ENCODE results near the gene CRBN.

The CRBN gene

DNA sequence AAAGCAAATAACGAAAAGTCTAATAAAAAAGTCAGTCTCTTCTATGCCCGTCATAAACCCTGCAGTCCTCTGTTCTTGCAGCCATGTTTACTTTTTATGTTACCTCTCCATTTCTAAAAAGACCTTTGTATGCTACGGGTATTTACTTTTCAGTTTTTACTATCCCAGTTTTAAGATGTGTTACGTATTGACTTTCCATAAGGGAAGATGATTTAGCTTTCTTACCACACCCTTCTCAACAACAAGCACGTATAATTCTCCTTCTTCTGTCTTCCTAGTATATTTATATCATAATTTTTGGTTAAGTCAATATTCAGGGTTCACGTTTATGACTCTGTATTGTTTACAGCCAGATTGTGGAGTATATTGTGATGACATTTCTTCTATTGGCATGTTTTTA is 42.0 kb downstream of the CRBN start:
- no peak for ATAC-seq

DNA sequence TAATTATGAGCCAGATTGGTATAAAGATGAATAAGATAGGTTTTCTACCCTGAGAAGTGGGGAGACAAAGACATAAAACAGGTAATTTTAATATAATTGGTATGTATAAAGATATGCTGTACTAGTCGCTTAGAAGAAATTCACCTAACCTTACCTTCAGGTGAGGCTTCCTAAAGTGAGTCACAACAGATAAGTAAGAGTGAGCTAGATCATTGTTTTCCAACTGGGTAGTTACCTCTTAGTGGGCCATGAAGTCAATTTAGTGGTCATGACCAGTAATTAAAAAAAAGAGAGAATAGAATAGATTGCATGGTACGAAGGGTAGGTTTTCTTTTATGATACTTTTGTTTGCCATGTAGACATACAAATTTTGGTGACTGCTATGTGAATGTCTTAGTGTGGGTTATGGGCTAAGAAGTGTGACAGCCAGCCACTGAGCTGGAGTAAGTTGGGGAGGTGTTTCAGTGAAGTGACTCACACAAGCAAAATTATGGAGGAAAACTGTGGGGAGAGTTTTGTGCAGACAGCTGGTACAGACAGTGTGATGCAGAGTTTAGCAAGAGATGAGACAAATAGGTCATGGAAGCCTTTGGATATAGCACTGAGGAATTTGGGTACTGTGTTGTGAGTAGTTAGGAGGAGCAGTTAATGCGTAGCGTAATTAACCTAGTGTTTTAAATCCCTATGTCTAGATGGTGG is 44.6 kb downstream of the CRBN start:
- ATAC-seq, result no peak
- TF ChIP-seq ZFP30 (CRISPR knock-in tag; IDR thresholded peaks at IDR 0.05) (no peak), ESRRG (CRISPR knock-in tag; IDR thresholded peaks at IDR 0.05) (no peak), SNAI2 (CRISPR knock-in tag; IDR thresholded peaks at IDR 0.05) (no peak)

More for the DNA sequence above, 42.0 kb downstream of the CRBN start:
- TF ChIP-seq ZFP30 (CRISPR knock-in tag; IDR thresholded peaks at IDR 0.05), result no peak
- no peak for TF ChIP-seq PPARA (CRISPR knock-in tag; IDR thresholded peaks at IDR 0.05; ENCODE audit: borderline replicate concordance)
- no peak for TF ChIP-seq OSR1 (CRISPR knock-in tag; IDR thresholded peaks at IDR 0.05)
- TF ChIP-seq RARB (CRISPR knock-in tag; IDR thresholded peaks at IDR 0.05), result no peak
- TF ChIP-seq ARNTL (CRISPR knock-in tag; IDR thresholded peaks at IDR 0.05; ENCODE audit: borderline replicate concordance, low read depth), result no peak
- no peak for TF ChIP-seq BACH2 (CRISPR knock-in tag; IDR thresholded peaks at IDR 0.05; ENCODE audit: borderline replicate concordance)
- TF ChIP-seq, protein P1, sequence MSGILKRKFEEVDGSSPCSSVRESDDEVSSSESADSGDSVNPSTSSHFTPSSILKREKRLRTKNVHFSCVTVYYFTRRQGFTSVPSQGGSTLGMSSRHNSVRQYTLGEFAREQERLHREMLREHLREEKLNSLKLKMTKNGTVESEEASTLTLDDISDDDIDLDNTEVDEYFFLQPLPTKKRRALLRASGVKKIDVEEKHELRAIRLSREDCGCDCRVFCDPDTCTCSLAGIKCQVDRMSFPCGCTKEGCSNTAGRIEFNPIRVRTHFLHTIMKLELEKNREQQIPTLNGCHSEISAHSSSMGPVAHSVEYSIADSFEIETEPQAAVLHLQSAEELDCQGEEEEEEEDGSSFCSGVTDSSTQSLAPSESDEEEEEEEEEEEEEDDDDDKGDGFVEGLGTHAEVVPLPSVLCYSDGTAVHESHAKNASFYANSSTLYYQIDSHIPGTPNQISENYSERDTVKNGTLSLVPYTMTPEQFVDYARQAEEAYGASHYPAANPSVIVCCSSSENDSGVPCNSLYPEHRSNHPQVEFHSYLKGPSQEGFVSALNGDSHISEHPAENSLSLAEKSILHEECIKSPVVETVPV (CRISPR knock-in tag; IDR thresholded peaks at IDR 0.05), result no peak
- TF ChIP-seq TOX (CRISPR knock-in tag; IDR thresholded peaks at IDR 0.05; ENCODE audit: borderline replicate concordance), result no peak
- no peak for TF ChIP-seq ZNF565 (CRISPR knock-in tag; conservative IDR thresholded peaks at IDR 0.05; ENCODE audit: low read depth)
- no peak for TF ChIP-seq ZC3H10 (CRISPR knock-in tag; IDR thresholded peaks at IDR 0.05)
- TF ChIP-seq, protein P2, sequence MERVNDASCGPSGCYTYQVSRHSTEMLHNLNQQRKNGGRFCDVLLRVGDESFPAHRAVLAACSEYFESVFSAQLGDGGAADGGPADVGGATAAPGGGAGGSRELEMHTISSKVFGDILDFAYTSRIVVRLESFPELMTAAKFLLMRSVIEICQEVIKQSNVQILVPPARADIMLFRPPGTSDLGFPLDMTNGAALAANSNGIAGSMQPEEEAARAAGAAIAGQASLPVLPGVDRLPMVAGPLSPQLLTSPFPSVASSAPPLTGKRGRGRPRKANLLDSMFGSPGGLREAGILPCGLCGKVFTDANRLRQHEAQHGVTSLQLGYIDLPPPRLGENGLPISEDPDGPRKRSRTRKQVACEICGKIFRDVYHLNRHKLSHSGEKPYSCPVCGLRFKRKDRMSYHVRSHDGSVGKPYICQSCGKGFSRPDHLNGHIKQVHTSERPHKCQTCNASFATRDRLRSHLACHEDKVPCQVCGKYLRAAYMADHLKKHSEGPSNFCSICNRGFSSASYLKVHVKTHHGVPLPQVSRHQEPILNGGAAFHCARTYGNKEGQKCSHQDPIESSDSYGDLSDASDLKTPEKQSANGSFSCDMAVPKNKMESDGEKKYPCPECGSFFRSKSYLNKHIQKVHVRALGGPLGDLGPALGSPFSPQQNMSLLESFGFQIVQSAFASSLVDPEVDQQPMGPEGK (CRISPR knock-in tag; IDR thresholded peaks at IDR 0.05; ENCODE audit: borderline replicate concordance), result no peak
- TF ChIP-seq ISL1 (CRISPR knock-in tag; IDR thresholded peaks at IDR 0.05), result no peak
- TF ChIP-seq, protein P3, sequence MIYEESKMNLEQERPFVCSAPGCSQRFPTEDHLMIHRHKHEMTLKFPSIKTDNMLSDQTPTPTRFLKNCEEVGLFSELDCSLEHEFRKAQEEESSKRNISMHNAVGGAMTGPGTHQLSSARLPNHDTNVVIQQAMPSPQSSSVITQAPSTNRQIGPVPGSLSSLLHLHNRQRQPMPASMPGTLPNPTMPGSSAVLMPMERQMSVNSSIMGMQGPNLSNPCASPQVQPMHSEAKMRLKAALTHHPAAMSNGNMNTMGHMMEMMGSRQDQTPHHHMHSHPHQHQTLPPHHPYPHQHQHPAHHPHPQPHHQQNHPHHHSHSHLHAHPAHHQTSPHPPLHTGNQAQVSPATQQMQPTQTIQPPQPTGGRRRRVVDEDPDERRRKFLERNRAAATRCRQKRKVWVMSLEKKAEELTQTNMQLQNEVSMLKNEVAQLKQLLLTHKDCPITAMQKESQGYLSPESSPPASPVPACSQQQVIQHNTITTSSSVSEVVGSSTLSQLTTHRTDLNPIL (CRISPR knock-in tag; IDR thresholded peaks at IDR 0.05; ENCODE audit: low read depth), result no peak
- TF ChIP-seq TCF4 (CRISPR knock-in tag; IDR thresholded peaks at IDR 0.05; ENCODE audit: borderline replicate concordance), result no peak
- TF ChIP-seq, protein P4, sequence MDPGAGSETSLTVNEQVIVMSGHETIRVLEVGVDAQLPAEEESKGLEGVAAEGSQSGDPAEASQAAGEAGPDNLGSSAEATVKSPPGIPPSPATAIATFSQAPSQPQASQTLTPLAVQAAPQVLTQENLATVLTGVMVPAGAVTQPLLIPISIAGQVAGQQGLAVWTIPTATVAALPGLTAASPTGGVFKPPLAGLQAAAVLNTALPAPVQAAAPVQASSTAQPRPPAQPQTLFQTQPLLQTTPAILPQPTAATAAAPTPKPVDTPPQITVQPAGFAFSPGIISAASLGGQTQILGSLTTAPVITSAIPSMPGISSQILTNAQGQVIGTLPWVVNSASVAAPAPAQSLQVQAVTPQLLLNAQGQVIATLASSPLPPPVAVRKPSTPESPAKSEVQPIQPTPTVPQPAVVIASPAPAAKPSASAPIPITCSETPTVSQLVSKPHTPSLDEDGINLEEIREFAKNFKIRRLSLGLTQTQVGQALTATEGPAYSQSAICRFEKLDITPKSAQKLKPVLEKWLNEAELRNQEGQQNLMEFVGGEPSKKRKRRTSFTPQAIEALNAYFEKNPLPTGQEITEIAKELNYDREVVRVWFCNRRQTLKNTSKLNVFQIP (CRISPR knock-in tag; IDR thresholded peaks at IDR 0.05; ENCODE audit: borderline replicate concordance, low read depth), result no peak

DNA sequence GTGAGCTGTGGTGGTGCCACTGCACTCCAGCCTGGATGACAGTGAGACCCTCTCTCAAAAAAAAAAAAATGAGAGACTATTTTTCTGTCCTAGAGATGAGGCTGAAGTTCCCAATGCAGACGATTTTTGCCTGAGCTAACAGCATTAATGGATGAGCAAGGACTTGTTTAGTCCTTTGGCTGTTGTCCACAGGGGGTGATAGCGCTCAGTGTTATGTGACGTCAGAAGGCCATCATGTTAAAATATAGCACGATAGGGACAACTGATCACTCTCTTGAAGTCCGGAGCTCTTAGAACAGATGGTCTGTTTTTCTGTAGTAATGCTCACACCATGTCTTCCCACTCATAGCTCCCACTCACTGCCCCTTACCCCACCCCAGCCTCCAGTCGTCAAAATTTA is 46.0 kb downstream of the CRBN start:
- no peak for TF ChIP-seq ZC3H10 (CRISPR knock-in tag; IDR thresholded peaks at IDR 0.05)
- no peak for TF ChIP-seq ISL1 (CRISPR knock-in tag; IDR thresholded peaks at IDR 0.05)
- TF ChIP-seq, protein P1 (CRISPR knock-in tag; IDR thresholded peaks at IDR 0.05), result no peak
- TF ChIP-seq ZFP3 (CRISPR knock-in tag; IDR thresholded peaks at IDR 0.05), result no peak
- no peak for TF ChIP-seq CSDC2 (CRISPR knock-in tag; IDR thresholded peaks at IDR 0.05)
- ATAC-seq, result no peak

DNA sequence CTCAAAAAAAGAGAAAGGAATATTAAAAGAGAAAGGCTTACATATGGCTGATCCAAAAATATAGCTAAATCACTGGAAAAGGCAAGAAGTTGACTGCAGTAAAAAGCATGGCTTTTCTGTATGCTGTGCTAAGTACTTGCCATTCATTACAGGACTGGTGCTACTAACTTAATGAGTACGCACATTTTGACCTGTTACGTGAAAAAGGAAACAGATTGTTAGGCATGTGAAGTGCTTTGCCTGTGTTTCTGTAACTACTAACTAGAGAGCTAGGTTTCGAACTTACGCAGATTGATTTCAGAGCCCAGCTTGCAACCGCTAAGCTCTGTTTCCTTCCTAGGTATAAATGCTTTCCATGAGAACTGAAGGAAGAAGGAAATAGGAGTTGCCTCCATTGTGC is 49.9 kb downstream of the CRBN start:
- no peak for ATAC-seq
- no peak for TF ChIP-seq OSR1 (CRISPR knock-in tag; IDR thresholded peaks at IDR 0.05)
- TF ChIP-seq ZFP30 (CRISPR knock-in tag; IDR thresholded peaks at IDR 0.05), result no peak
- no peak for TF ChIP-seq PPARA (CRISPR knock-in tag; IDR thresholded peaks at IDR 0.05; ENCODE audit: borderline replicate concordance)
- no peak for TF ChIP-seq ZNF565 (CRISPR knock-in tag; conservative IDR thresholded peaks at IDR 0.05; ENCODE audit: low read depth)
- TF ChIP-seq ZNF8 (CRISPR knock-in tag; IDR thresholded peaks at IDR 0.05), result no peak
- TF ChIP-seq, protein P2 (CRISPR knock-in tag; IDR thresholded peaks at IDR 0.05; ENCODE audit: borderline replicate concordance), result no peak
- TF ChIP-seq, protein P5, sequence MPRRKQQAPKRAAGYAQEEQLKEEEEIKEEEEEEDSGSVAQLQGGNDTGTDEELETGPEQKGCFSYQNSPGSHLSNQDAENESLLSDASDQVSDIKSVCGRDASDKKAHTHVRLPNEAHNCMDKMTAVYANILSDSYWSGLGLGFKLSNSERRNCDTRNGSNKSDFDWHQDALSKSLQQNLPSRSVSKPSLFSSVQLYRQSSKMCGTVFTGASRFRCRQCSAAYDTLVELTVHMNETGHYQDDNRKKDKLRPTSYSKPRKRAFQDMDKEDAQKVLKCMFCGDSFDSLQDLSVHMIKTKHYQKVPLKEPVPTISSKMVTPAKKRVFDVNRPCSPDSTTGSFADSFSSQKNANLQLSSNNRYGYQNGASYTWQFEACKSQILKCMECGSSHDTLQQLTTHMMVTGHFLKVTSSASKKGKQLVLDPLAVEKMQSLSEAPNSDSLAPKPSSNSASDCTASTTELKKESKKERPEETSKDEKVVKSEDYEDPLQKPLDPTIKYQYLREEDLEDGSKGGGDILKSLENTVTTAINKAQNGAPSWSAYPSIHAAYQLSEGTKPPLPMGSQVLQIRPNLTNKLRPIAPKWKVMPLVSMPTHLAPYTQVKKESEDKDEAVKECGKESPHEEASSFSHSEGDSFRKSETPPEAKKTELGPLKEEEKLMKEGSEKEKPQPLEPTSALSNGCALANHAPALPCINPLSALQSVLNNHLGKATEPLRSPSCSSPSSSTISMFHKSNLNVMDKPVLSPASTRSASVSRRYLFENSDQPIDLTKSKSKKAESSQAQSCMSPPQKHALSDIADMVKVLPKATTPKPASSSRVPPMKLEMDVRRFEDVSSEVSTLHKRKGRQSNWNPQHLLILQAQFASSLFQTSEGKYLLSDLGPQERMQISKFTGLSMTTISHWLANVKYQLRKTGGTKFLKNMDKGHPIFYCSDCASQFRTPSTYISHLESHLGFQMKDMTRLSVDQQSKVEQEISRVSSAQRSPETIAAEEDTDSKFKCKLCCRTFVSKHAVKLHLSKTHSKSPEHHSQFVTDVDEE (CRISPR knock-in tag; IDR thresholded peaks at IDR 0.05), result no peak
- no peak for TF ChIP-seq ZC3H10 (CRISPR knock-in tag; IDR thresholded peaks at IDR 0.05)
- no peak for TF ChIP-seq RARB (CRISPR knock-in tag; IDR thresholded peaks at IDR 0.05)
- TF ChIP-seq BACH2 (CRISPR knock-in tag; IDR thresholded peaks at IDR 0.05; ENCODE audit: borderline replicate concordance), result no peak
- no peak for TF ChIP-seq ZNF70 (CRISPR knock-in tag; IDR thresholded peaks at IDR 0.05)
